ENCODE results near the gene ORC5. TPM values are rescaled to one million over a fixed set of nuclear protein-coding genes. Genes with fewer than 3 reads are reported as not detected.

Gene ORC5
- total RNA-seq, 1 experiment from 2014 or later = 37.0 TPM

DNA sequence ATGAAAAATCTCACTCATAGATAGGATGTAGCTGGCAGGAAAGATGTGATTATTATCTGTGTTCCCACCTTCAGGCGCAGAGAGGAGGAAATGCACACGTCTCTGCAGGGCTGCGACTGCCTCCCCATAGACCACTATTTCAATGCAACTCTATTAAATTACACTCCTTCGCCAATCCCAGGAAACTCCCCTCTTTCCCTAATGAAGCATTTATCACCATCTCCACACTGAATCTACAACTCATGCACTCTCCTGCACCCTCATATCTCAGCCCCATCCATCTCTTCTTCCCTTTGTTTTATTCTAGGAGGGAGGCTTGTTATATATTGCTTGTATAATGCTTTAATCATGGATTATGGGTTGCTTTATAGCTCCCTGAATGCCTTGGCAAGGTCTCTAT lies 116.6 kb downstream of the ORC5 start:
- no peak overlapping the region for H3K4me3 Mint-ChIP-seq (ENCODE audit: unreplicated experiment)
- peaks cover 12% of the 10 kb centered on the region for H3K9me3 Mint-ChIP-seq (ENCODE audit: unreplicated experiment)
- H3K36me3 Mint-ChIP-seq (ENCODE audit: insufficient read depth, unreplicated experiment) = no peaks in the 10 kb centered on the region
- ChIA-PET POLR2A (no interaction called here), CTCF (no interaction called here)
- H3K27me3 ChIP-seq (replicated peaks; ENCODE audit: control insufficient read depth, insufficient read depth, low read length) = no peaks in the 10 kb centered on the region
- H3K4me3 ChIP-seq (ENCODE audit: low read depth, low read length) = no peak overlapping the region
- no peaks in the 10 kb centered on the region for H3K36me3 ChIP-seq (ENCODE audit: control insufficient read depth, insufficient read depth, low read length)
- peaks cover 19% of the 10 kb centered on the region for H3K4me1 Mint-ChIP-seq (ENCODE audit: low read depth, unreplicated experiment)
- no peak for DNase-seq
- H3K4me1 ChIP-seq = peaks cover 12% of the 10 kb centered on the region
- TF ChIP-seq, protein P1, sequence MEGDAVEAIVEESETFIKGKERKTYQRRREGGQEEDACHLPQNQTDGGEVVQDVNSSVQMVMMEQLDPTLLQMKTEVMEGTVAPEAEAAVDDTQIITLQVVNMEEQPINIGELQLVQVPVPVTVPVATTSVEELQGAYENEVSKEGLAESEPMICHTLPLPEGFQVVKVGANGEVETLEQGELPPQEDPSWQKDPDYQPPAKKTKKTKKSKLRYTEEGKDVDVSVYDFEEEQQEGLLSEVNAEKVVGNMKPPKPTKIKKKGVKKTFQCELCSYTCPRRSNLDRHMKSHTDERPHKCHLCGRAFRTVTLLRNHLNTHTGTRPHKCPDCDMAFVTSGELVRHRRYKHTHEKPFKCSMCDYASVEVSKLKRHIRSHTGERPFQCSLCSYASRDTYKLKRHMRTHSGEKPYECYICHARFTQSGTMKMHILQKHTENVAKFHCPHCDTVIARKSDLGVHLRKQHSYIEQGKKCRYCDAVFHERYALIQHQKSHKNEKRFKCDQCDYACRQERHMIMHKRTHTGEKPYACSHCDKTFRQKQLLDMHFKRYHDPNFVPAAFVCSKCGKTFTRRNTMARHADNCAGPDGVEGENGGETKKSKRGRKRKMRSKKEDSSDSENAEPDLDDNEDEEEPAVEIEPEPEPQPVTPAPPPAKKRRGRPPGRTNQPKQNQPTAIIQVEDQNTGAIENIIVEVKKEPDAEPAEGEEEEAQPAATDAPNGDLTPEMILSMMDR (IDR thresholded peaks at IDR 0.05; ENCODE audit: insufficient read depth in 1 of 2, low read depth in 1 of 2, low read length in 1 of 2, severe bottlenecking in 1 of 2, unreplicated experiment in 1 of 2) = no peak
- no TSS peak for BruUV-seq (replicated peaks)
- no peak overlapping the region for H3K27ac Mint-ChIP-seq (ENCODE audit: unreplicated experiment)
- H3K9me3 ChIP-seq = peaks cover 3% of the 10 kb centered on the region
- H3K27me3 Mint-ChIP-seq (ENCODE audit: insufficient read depth, unreplicated experiment) = no peaks in the 10 kb centered on the region
- intact Hi-C loops (cut with micrococcal nuclease; ENCODE audit: unreplicated experiment) = no loop called here

DNA sequence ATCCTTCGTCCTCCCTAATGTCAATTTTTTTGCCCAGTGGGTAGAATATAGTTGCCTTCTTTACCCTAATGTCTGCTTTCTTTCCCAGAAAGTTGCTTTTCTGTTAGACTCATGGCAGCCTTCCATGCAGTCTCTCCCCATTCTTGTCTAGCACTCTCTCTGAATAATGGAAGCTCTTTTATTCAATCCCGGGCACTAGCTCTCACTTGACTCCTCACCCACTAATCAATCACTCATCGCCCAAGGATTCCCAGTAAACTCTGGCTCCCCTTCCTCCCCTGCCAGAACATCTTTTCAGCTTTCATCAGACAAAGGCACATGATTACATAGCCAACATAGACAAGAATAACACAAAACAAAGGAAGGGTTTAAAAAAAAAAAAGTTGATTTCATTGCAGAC lies 118.2 kb downstream of the ORC5 start:
- POLR2A ChIA-PET = no interaction called here
- intact Hi-C loops (cut with micrococcal nuclease; ENCODE audit: unreplicated experiment) = loop anchor here (1.0 to 5.0 kb wide), 3 partner anchors 24 to 567 kb away; no protein-coding TSS in a partner anchor
- no TSS peak for BruUV-seq (replicated peaks)

DNA sequence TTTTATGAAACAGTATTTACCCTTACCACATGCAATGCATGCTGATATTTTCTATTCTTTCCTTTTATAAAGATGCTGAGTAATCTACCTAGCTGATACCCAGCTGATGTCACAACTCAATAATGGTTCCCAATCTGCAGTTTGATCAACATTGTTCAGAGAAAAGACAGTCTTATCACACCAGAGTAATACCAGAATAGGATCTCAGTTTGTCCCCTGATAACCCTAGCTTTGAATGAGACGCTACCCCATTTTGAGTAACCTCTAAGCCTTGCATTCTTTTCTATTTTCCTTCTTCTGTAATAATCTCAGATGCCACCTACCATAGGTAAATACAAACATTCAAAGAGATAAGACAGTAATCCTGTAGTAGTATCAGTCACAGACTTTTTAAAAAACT lies 118.8 kb downstream of the ORC5 start:
- no peaks in the 10 kb centered on the region for H3K36me3 ChIP-seq (ENCODE audit: control insufficient read depth, insufficient read depth, low read length)
- TF ChIP-seq, protein P1 (IDR thresholded peaks at IDR 0.05; ENCODE audit: insufficient read depth in 1 of 2, low read depth in 1 of 2, low read length in 1 of 2, severe bottlenecking in 1 of 2, unreplicated experiment in 1 of 2) = no peak
- Mint-ChIP-seq H3K27ac (ENCODE audit: unreplicated experiment) (peak overlapping the region; percentile 43), H3K9me3 (ENCODE audit: unreplicated experiment) (peaks cover 7% of the 10 kb centered on the region), H3K36me3 (ENCODE audit: insufficient read depth, unreplicated experiment) (peaks cover 9% of the 10 kb centered on the region), H3K27me3 (ENCODE audit: insufficient read depth, unreplicated experiment) (no peaks in the 10 kb centered on the region), H3K4me1 (ENCODE audit: low read depth, unreplicated experiment) (peaks cover 19% of the 10 kb centered on the region), H3K4me3 (ENCODE audit: unreplicated experiment) (no peak overlapping the region)
- H3K27me3 ChIP-seq (replicated peaks; ENCODE audit: control insufficient read depth, insufficient read depth, low read length) = no peaks in the 10 kb centered on the region
- DNase-seq = peak in 1 of 2 experiments; percentile 57
- no TSS peak for BruUV-seq (replicated peaks)
- peaks cover 9% of the 10 kb centered on the region for H3K9me3 ChIP-seq
- H3K4me3 ChIP-seq (ENCODE audit: low read depth, low read length) = no peak overlapping the region
- peaks cover 12% of the 10 kb centered on the region for H3K4me1 ChIP-seq
- ChIA-PET CTCF (interaction anchor here (0.6 kb wide), 1 partner anchor 73 kb away, joined by 4 read pairs; no protein-coding TSS in a partner anchor), POLR2A (no interaction called here)
- intact Hi-C loops (cut with micrococcal nuclease; ENCODE audit: unreplicated experiment) = loop anchor here (1.0 to 5.0 kb wide), 3 partner anchors 24 to 567 kb away; no protein-coding TSS in a partner anchor

More for the DNA sequence above, 118.2 kb downstream of the ORC5 start:
- no peaks in the 10 kb centered on the region for H3K27me3 ChIP-seq (replicated peaks; ENCODE audit: control insufficient read depth, insufficient read depth, low read length)
- TF ChIP-seq, protein P1 (IDR thresholded peaks at IDR 0.05; ENCODE audit: insufficient read depth in 1 of 2, low read depth in 1 of 2, low read length in 1 of 2, severe bottlenecking in 1 of 2, unreplicated experiment in 1 of 2) = no peak
- H3K36me3 ChIP-seq (ENCODE audit: control insufficient read depth, insufficient read depth, low read length) = no peaks in the 10 kb centered on the region
- peak; percentile 46 to 60 for DNase-seq
- Mint-ChIP-seq H3K27ac (ENCODE audit: unreplicated experiment) (peak overlapping the region; percentile 43), H3K27me3 (ENCODE audit: insufficient read depth, unreplicated experiment) (no peaks in the 10 kb centered on the region), H3K4me1 (ENCODE audit: low read depth, unreplicated experiment) (peaks cover 19% of the 10 kb centered on the region), H3K9me3 (ENCODE audit: unreplicated experiment) (peaks cover 7% of the 10 kb centered on the region), H3K4me3 (ENCODE audit: unreplicated experiment) (no peak overlapping the region), H3K36me3 (ENCODE audit: insufficient read depth, unreplicated experiment) (peaks cover 9% of the 10 kb centered on the region)
- CTCF ChIA-PET = no interaction called here
- H3K4me1 ChIP-seq = peaks cover 12% of the 10 kb centered on the region
- peaks cover 4% of the 10 kb centered on the region for H3K9me3 ChIP-seq
- no peak overlapping the region for H3K4me3 ChIP-seq (ENCODE audit: low read depth, low read length)

Other genes starting within 250 kb of the ORC5 start
- 3.3 and 4.3 TPM in 2 replicates for gene RELN, start 218.4 kb downstream of the ORC5 start, total RNA-seq (2022)
- gene LHFPL3, start 120.6 kb upstream of the ORC5 start, total RNA-seq (2022) = not detected in 2 replicates